CD4-positive, CD25-positive, alpha-beta regulatory T cell (primary cell): ENCODE results near the gene SZT2. TPM values are rescaled to one million over a fixed set of nuclear protein-coding genes. Genes with fewer than 3 reads are reported as not detected.

Source experiments
- ATAC-seq, 2 donors: fragments of 150-1000 bp; cut with Tn5 transposase; one replicate each; pipeline ENCODE4 v1.10.0; 2021; ENCODE audit warnings: low read depth in 2 of 2, moderate number of reproducible peaks in 2 of 2, moderate library complexity in 1 of 2
- DNase-seq, 3 donors: peaks; one replicate each; pipeline versions ENCODE4 v3.0.0 to v3.0.0-alpha.2; 2012 to 2022; ENCODE audit warnings: mixed read lengths in 1 of 3
- H3K27ac ChIP-seq: one replicate; pipeline ENCODE4 v1.7.0; 2013; ENCODE audit warnings: mild to moderate bottlenecking, low read length; ENCODE audit not compliant: insufficient read depth, poor library complexity, severe bottlenecking
- H3K27me3 ChIP-seq: one replicate; pipeline ENCODE4 v1.7.0; 2013; ENCODE audit warnings: low read length; ENCODE audit not compliant: control insufficient read depth, insufficient read depth
- H3K36me3 ChIP-seq: one replicate; pipeline ENCODE4 v1.7.0; 2013; ENCODE audit warnings: mild to moderate bottlenecking, low read length, moderate library complexity; ENCODE audit not compliant: control insufficient read depth, insufficient read depth
- H3K4me1 ChIP-seq: 2 replicates; pipeline ENCODE4 v1.7.0; 2013; ENCODE audit warnings: mild to moderate bottlenecking, low read length; ENCODE audit not compliant: insufficient read depth, control insufficient read depth, poor library complexity, severe bottlenecking
- H3K4me3 ChIP-seq: one replicate; pipeline ENCODE4 v1.7.0; 2013; ENCODE audit warnings: low read depth, mild to moderate bottlenecking, low read length, moderate library complexity
- H3K9me3 ChIP-seq, 2 experiments: 1 replicate in 1 of 2; 2 replicates in 1 of 2; pipeline ENCODE4 v1.7.0; 2013; ENCODE audit warnings: low read length in 2 of 2, mild to moderate bottlenecking in 1 of 2, moderate library complexity in 1 of 2; ENCODE audit not compliant: control insufficient read depth in 2 of 2
- H3K27ac Mint-ChIP-seq, 3 donors: one replicate each; pipeline ENCODE4 v1.8.0; 2020 to 2022; ENCODE audit warnings: mild to moderate bottlenecking in 3 of 3, mixed read lengths in 3 of 3, moderate library complexity in 2 of 3
- H3K27me3 Mint-ChIP-seq: one replicate; pipeline ENCODE4 v1.8.0; 2022; ENCODE audit warnings: mild to moderate bottlenecking, mixed read lengths
- H3K36me3 Mint-ChIP-seq: one replicate; pipeline ENCODE4 v1.8.0; 2020; ENCODE audit warnings: mixed read lengths
- H3K4me1 Mint-ChIP-seq, 4 donors: one replicate each; pipeline ENCODE4 v1.8.0; 2020 to 2022; ENCODE audit warnings: mixed read lengths in 4 of 4, mild to moderate bottlenecking in 1 of 4
- H3K4me3 Mint-ChIP-seq, 4 donors: one replicate each; pipeline ENCODE4 v1.8.0; 2020 to 2022; ENCODE audit warnings: mild to moderate bottlenecking in 4 of 4, mixed read lengths in 4 of 4, moderate library complexity in 3 of 4
- H3K9me3 Mint-ChIP-seq, 7 donors: one replicate each; pipeline ENCODE4 v1.8.0; 2020 to 2022; ENCODE audit warnings: mixed read lengths in 7 of 7, mild to moderate bottlenecking in 3 of 7, moderate library complexity in 2 of 7
- polyA plus RNA-seq, 4 donors: library from polyadenylated mRNA; unstranded; fragments of 300-500 nt; fragmentation: Illumina TruSeq; gene quantifications; one replicate each; pipeline ENCODE4 v1.2.3, GENCODE V29; 2021
- total RNA-seq: library from RNA; stranded (reverse); gene quantifications from one replicate; pipeline ENCODE4 v1.2.3, GENCODE V29; 2022

The SZT2 gene
- total and polyA plus RNA-seq, 5 donors from 2014 or later, result 1.5 to 107 (median 3.9) TPM

DNA sequence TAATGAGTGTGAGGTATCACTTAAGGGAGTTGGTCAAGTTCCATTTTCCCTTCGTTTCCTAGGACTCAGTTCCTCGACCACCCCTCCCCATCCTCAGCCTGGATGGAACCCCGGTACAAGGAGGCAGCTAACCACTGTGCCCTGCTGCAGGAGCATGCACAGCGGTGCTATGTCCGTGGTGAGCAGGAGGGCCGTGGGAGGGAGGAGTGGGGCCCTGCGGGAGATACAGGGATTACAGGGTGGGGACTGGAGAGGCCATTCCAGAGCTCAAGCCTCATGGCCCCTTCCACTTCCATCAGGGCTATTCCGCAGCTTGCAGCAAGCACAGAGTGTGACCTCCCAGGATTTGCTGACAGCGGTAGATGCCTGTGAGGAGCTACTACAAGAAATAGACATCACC lies 38.2 kb downstream of the SZT2 start:
- Mint-ChIP-seq H3K9me3 (peaks cover 0 to 1% (median 0%) of the 10 kb centered on the region in 7 donors), H3K27ac (no peak overlapping the region), H3K36me3 (peaks cover 52% of the 10 kb centered on the region), H3K27me3 (no peaks in the 10 kb centered on the region), H3K4me1 (peaks cover 0 to 4% (median 0%) of the 10 kb centered on the region in 4 donors), H3K4me3 (no peak overlapping the region)
- H3K36me3 ChIP-seq, result peaks cover 87% of the 10 kb centered on the region
- no peak for DNase-seq
- H3K9me3 ChIP-seq, result no peaks in the 10 kb centered on the region
- no peak for ATAC-seq
- H3K27me3 ChIP-seq, result no peaks in the 10 kb centered on the region
- no peak overlapping the region for H3K27ac ChIP-seq
- H3K4me1 ChIP-seq, result no peaks in the 10 kb centered on the region
- H3K4me3 ChIP-seq, result no peak overlapping the region

DNA sequence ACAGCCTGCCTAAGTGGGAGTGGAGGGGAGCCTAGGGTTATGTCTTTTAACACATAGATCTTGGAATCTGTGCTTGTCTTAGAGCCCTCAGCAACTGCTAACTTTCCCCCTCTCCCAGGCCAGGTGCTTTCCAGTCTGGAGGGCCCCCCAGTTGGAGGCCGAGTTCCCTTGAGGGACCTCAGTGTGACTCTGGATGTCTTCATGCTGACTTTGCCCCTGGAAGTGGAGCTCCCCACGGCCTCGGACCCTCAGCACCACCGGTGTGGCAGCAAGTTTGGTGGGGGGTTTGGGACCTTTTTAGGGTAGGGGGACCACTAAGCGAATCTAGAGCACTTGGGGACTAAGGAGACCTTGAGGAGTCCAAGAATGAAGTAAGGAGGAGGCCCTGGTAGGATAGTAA lies 41.1 kb downstream of the SZT2 start:
- Mint-ChIP-seq H3K4me3 (no peak overlapping the region), H3K9me3 (no peaks in the 10 kb centered on the region), H3K27ac (no peak overlapping the region), H3K36me3 (peaks cover 67% of the 10 kb centered on the region), H3K4me1 (peaks cover 0 to 2% (median 0%) of the 10 kb centered on the region in 4 donors), H3K27me3 (no peaks in the 10 kb centered on the region)
- Histone ChIP-seq H3K4me3 (no peak overlapping the region), H3K27ac (no peak overlapping the region), H3K27me3 (no peaks in the 10 kb centered on the region), H3K9me3 (no peaks in the 10 kb centered on the region), H3K36me3 (peaks cover 89% of the 10 kb centered on the region), H3K4me1 (no peaks in the 10 kb centered on the region)
- ATAC-seq (no peak), DNase-seq (no peak)

DNA sequence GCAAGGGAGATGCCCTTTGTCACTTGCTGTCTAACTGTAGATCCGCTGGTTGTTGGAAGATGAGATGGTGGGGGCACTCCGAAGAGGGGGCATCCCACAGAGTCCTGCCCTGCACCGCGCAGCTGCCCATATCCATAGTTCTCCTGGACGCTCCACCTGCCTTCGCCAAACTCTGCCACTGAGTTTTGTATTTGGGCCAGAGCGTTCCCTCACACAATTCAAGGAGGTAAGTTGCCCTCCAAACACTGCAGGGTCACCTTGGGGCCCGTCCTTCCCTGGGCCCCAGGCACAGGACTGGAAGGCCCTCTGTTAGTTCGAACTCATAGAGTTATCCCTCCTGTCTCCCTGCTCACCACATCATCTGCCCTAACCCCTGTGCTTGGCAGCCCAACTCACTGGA lies 42.0 kb downstream of the SZT2 start:
- peaks cover 0 to 1% (median 0%) of the 10 kb centered on the region in 4 donors for H3K4me1 Mint-ChIP-seq
- no peaks in the 10 kb centered on the region for H3K4me1 ChIP-seq
- no peak overlapping the region for H3K4me3 Mint-ChIP-seq
- peaks cover 69% of the 10 kb centered on the region for H3K36me3 Mint-ChIP-seq
- H3K27ac Mint-ChIP-seq, result peak overlapping the region in 1 of 3 donors; percentile 32
- no peaks in the 10 kb centered on the region for H3K27me3 Mint-ChIP-seq
- no peak for DNase-seq
- H3K36me3 ChIP-seq, result peaks cover 87% of the 10 kb centered on the region
- no peaks in the 10 kb centered on the region for H3K9me3 ChIP-seq
- no peak overlapping the region for H3K4me3 ChIP-seq
- no peak overlapping the region for H3K27ac ChIP-seq
- no peaks in the 10 kb centered on the region for H3K9me3 Mint-ChIP-seq
- no peaks in the 10 kb centered on the region for H3K27me3 ChIP-seq
- no peak for ATAC-seq

DNA sequence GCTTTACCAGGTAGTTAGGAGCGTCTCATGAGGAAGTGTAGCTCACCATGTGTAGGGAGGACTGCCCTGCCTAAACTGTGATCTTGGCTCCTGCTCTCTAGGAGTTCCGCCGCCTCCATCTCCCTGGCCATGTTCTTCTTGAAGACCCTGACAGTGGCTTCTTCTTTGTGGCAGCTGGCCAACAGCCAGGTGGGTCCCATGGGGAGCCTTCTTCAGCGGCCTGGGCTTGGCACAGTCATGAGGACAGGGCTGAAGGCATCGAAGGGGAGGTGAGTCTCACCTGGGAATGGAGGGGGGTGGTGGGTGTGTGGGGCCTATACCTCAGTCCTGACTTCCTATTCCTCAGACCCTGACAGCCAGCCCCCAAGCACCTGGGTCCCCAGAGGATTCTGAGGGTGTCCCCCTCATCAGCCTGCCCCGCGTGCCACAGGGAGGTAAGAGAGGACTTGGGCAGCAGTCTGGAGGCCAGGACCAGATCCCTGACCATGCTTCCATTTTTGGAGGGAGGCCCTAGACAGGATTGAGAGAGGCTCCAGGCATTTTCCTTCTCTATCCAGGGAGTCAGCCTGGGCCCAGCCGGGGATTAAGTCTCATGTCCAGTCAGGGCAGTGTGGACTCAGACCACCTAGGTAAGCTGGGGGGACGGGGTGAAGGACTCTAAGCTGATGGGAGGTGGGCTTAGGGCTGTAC lies 42.6 kb downstream of the SZT2 start:
- DNase-seq, result no peak
- Histone ChIP-seq H3K4me3 (no peak overlapping the region), H3K27me3 (no peaks in the 10 kb centered on the region), H3K36me3 (peaks cover 84% of the 10 kb centered on the region), H3K27ac (no peak overlapping the region), H3K4me1 (no peaks in the 10 kb centered on the region), H3K9me3 (no peaks in the 10 kb centered on the region)
- H3K27ac Mint-ChIP-seq, result peak overlapping the region in 1 of 3 donors; percentile 32
- ATAC-seq, result no peak
- H3K4me1 Mint-ChIP-seq, result no peaks in the 10 kb centered on the region
- H3K36me3 Mint-ChIP-seq, result peaks cover 63% of the 10 kb centered on the region
- H3K27me3 Mint-ChIP-seq, result no peaks in the 10 kb centered on the region
- no peaks in the 10 kb centered on the region for H3K9me3 Mint-ChIP-seq
- H3K4me3 Mint-ChIP-seq, result no peak overlapping the region

DNA sequence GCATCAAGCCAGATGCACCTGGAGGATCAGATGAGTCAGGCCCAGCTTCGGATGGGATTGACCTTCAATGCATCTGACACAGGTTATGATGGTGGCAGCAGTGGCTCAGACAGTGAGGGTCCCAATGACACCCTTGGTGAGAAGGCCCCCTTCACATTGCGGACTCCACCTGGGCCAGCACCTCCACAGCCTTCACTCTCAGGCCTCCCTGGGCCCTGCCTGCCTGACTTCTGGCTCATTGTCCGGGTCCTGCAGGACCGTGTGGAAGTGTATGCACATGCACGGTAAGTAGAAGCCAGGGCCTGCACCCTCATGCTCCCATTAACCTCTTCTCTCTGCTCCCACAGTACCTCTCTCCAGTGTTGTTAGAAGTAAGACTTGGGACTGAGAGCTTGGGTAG lies 43.2 kb downstream of the SZT2 start:
- ATAC-seq, result no peak
- peaks cover 78% of the 10 kb centered on the region for H3K36me3 ChIP-seq

DNA sequence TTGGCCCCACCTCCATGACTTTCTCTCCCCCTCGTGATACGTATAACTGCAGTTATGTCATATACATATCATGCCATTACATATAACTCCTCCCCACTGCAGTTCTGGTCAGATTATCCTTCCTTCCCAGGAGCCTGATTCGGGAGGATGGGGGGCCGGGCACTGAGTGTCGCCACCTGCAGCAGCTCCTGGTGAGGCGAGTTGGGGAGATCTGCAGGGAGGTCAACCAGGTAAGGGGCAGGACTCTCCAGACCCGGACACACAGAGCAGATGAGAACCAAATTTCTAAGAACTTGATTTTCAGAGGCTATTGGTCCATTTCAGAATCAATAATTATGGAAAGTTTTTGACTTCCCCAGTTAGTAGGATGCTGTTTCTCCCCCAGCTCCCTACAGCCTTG lies 44.6 kb downstream of the SZT2 start:
- Histone ChIP-seq H3K36me3 (peaks cover 71% of the 10 kb centered on the region), H3K4me1 (no peaks in the 10 kb centered on the region), H3K27me3 (no peaks in the 10 kb centered on the region), H3K9me3 (no peaks in the 10 kb centered on the region), H3K27ac (no peak overlapping the region), H3K4me3 (no peak overlapping the region)
- Mint-ChIP-seq H3K27ac (peak overlapping the region in 2 of 3 donors; percentile 1 to 11), H3K36me3 (peaks cover 60% of the 10 kb centered on the region), H3K9me3 (no peaks in the 10 kb centered on the region), H3K4me3 (no peak overlapping the region), H3K4me1 (no peaks in the 10 kb centered on the region), H3K27me3 (no peaks in the 10 kb centered on the region)
- DNase-seq (no peak), ATAC-seq (no peak)

More for the DNA sequence above, 43.2 kb downstream of the SZT2 start:
- no peaks in the 10 kb centered on the region for H3K27me3 ChIP-seq
- DNase-seq, result no peak
- Mint-ChIP-seq H3K9me3 (no peaks in the 10 kb centered on the region), H3K4me1 (no peaks in the 10 kb centered on the region), H3K4me3 (no peak overlapping the region), H3K27ac (no peak overlapping the region), H3K36me3 (peaks cover 62% of the 10 kb centered on the region), H3K27me3 (no peaks in the 10 kb centered on the region)
- no peak overlapping the region for H3K4me3 ChIP-seq
- no peaks in the 10 kb centered on the region for H3K9me3 ChIP-seq
- no peaks in the 10 kb centered on the region for H3K4me1 ChIP-seq
- no peak overlapping the region for H3K27ac ChIP-seq

DNA sequence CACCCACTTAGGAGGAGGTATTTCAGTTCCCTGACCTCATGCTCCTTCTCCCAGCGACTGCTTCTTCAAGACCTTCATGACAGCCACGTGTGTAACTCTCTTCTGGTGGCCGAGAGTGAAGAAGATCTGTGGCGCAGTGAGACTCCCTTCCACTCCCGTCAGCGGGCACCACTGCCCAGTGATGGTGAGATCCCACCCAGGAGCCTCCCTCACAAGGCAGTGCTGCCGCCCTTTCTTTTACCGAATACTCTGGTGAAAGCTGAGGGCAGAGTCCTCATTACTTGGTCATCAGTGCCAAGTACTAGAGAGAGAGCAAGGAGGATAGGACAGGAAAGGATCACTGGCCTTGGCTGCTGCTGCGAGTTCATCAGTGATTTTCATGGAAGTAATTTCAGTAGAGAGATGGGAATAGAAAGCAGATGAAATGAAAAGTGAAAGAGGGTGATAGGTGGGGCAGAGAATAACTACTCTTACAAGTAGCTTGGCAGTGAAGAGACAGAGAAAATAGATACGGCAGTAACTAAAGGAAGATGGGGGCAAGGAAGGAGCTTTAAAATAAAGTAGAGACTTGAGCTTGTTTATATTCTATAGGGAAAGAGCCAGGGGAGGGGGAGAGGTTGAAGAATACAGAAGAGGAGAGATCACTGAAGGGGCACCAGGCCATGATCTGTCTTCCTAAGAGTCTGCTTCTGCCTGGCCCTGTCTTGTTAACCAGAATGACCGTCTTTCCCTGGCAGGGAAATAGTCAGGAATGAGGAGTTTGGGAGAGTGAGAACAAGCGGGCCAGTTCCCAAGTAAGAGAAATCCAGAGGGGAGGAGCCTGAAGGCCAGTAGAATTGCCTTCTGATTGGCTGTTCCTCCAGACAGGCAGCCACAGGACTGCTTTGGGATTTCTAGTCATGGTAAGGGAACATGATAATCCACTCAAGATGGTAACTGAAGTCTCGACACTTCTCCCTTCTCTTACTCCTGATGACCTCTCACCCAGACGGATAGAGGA lies 45.7 kb downstream of the SZT2 start:
- Mint-ChIP-seq H3K27ac (peak overlapping the region; percentile 1 to 31 (median 3)), H3K4me3 (no peak overlapping the region), H3K27me3 (no peaks in the 10 kb centered on the region), H3K36me3 (peaks cover 50% of the 10 kb centered on the region), H3K4me1 (no peaks in the 10 kb centered on the region), H3K9me3 (no peaks in the 10 kb centered on the region)
- Histone ChIP-seq H3K27me3 (no peaks in the 10 kb centered on the region), H3K36me3 (peaks cover 71% of the 10 kb centered on the region), H3K4me1 (no peaks in the 10 kb centered on the region), H3K4me3 (no peak overlapping the region), H3K9me3 (no peaks in the 10 kb centered on the region), H3K27ac (no peak overlapping the region)
- no peak for DNase-seq
- no peak for ATAC-seq
